ENCODE data around the gene GSDME.

Gene GSDME

DNA sequence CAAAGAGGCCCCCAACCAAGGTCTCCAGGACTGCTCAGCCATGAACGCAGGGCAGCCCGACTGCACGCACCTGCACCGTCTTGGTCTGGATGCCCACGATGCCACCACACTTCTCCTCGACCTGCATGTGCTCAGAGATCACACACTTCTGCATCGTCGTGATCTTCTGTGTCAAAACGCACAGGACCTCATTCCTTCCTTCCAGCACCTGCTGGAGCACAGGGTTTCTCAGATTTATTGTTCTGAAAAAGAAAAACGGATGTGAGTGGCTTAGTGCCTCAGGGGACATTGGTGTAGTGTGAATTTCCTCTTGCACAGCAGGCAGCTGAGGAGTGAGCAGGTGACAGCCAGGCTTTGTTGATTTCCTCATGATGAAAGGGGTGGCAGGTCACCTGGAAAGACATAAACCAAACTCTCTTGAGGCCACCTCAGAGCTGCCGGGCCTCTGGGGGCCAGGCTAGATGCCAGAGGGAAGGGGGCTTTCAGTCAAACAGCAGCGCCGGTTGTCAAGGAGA, 38.2 kb downstream of the GSDME start:
- DNase-seq = no peak

DNA sequence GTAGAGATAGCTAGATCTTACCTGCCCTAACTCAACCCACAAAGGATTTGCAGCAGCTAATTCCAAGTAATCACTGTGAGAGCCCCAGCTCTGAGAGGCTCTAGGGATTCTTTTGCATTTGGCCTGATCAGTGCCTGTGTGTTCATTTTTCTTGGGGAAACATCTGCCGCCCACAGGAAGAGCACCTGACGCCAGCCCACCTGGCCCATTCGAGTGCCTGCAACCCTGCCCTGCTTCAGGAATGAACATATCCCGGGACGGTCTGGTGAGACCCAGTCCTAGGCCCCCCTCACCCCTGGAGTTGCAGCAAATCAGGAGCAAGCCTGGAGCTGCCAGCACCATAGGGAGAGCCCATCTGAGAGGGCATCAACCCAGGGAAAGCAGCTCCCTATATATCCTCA, 38.8 kb downstream of the GSDME start:
- DNase-seq = no peak

DNA sequence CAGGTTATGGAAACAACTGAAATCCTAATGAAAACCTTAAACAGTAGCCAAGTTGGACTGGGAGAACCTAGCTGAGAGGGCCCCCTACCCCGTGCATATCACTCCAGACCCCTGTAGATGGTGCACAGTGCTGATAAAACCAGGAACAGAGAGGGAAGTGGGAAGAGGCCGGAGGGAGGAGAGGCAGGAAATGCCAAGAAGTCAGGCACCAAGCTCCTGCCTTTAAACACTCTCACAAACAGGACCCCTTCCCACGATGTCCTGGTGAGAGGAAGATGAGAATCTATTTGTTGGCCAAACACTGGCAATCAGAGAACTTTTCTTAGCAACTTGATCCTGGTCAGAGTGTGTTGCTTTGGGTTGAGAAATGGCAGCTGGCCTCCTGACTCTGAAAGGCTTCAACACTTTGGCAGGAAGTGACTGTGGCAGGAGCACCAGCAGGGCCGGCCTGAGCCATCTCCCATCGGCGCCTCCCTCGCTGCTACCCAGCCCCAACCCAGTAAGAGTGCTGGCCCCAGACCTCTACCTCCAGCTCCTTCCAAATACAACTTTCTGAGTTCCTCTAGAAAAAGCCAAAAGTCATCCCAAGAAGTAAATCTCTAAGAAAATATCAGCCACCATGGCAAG, 39.5 kb downstream of the GSDME start:
- no peak for DNase-seq

DNA sequence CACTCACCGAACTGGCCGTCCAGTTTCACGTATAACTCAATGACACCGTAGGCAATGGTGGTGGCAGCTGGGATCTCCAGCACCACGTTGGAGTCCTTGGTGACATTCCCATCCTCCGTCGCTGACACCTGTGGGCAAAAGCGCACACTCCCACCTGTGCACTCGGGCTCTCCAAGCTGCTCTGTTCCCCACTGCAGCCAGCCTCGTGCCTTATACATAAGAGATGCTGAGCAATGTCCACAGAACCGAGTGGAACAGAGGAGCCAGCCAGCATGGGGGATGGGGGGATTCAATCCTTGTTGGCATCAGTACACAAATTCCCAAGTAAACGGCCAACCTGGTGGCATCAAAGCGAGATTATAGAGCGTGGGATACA, 40.0 kb downstream of the GSDME start:
- no peak for DNase-seq

DNA sequence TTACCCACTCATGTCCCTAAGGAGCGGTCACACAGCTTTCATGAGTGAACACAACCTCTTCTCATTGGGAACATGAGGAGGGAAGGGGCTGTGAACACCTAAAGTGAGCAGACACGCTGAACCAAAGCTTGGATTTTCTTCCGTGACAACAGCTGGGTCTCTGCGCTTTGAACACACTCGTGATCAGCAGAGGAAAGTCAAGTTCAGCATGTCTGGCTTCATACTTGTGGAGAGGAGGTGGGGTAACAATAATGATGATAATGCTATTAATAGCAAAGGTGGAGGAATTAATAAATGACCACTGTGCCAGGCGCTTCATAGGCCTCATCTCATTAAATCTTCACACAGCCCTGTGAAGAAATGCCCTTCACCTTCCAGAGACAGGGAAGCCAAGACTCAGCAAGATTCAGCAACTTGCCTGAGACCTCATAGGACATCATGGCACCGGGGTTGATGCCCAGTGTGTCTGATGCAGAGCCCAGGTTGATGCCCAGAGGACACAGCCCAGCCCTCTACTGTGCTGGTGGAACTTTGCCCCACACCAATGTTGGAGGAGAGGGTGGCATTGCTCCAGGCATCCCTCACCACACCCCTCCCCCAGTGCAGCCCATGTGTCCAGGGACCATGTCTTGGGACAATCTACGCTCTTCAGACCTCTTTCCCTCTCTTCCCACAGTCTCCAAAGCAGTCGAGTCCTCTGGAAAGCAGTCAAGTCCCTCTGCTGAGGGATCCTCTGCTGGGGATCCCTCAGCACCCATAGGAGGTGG, 40.6 kb downstream of the GSDME start:
- DNase-seq = no peak

DNA sequence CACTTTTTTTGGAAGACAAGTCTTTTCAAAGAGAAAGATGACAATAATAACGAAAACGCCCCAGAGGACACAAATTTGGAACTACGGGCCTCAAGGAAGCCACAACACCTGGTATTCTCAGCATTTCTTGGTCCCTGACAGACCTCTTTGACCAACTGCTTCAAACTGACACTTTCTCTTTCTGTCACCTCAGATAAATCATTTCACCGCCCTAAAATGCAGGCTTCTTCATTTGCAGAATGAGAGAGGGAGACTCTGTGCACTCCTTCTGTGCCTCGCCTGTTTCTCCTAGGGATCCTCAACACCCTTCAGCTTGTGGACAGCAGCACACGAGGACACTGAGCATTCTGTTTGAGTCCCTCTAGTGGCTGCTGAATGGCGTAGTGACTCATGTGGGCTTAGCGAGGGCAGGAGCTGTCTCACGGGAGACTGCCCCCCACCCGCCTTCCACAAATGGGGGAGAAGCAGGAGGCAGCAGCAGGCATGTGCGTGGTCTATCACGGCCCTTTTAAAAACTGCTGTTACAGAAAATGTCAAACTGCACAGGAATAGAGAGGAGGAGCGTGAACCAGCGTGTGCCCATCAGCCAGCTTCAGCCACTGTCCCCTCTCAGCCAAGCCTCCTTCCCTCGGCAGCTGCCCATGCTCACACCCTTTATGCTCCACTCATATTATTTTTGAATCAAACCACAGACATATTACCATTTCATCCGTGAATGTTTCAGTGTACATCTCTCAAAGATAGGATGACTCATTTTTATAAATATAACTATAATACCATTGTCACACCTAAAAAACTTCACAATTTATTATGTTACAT, 41.4 kb downstream of the GSDME start:
- DNase-seq = no peak

DNA sequence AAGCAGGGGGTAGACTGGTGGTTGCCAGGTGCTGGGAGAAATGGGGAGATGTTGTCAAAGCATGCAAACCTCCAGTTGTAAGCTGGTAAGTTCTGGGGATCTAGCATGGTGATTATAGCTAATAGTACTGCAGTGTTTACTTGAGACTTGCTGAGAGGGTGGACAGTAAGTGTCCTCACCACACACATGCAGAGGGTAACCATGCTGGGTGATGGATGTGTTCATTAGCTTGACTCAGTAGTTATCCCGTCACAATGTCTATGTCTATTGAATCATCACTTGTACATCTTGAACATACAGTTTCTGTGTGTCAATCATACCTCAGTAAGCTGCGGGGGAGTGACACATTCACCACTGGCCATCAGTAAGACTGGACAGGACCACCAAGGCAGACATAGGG, 42.1 kb downstream of the GSDME start:
- no peak for DNase-seq

DNA sequence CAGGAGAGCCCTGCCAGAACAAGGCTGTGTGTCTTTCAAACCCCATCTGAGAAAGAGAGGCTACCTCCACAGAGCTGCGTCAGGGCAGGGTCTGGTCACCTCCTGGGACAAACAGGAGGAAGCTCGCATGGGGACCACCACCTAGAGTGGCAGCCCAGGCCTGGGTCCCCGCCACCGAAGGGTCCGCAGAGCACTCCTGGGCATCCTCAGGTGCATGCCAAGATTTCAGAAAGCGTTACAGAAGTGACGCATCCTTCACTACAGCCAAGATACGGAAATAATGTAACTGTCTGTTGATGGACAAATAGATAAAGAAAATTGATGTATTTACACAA, 42.6 kb downstream of the GSDME start:
- DNase-seq = no peak

DNA sequence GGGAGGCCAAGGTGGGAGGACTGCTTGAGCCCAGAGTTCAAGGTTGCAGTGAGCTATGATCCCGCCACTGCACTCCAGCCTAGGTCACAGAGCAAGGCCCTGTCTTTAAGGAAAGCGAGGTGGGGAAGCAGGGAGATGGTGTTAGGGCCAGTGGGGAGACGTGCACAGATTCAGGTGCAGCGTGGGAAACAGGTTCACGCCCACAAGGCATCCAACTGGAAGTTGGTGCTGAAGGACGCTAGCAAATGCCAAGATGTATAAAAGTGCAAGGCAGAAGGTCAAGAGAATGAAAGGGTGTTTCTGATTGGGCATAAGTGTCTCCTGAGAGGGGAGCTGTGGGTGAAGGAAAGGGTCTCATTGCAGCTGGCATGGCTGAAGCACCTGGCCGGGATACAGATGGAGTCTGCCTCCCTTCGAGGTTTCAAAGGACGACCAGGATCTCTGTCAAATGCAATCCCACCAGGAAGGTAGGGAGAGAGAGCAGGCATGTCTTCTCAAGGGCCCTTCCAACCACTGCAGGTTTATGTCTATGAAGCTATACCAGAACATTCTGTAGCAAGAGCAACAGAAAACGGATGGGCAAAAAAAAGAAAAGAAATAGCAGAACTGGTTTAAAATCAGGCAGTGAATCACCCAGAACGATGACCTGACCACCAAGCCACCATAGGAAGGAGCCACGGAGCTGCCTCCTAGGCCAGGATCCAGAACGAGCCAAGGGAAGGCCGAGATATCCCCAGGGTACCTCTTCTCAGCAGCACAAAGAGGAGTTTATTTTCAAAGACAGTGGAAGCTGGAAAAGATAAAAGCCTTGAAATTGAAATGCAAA, 43.2 kb downstream of the GSDME start:
- no peak for DNase-seq

DNA sequence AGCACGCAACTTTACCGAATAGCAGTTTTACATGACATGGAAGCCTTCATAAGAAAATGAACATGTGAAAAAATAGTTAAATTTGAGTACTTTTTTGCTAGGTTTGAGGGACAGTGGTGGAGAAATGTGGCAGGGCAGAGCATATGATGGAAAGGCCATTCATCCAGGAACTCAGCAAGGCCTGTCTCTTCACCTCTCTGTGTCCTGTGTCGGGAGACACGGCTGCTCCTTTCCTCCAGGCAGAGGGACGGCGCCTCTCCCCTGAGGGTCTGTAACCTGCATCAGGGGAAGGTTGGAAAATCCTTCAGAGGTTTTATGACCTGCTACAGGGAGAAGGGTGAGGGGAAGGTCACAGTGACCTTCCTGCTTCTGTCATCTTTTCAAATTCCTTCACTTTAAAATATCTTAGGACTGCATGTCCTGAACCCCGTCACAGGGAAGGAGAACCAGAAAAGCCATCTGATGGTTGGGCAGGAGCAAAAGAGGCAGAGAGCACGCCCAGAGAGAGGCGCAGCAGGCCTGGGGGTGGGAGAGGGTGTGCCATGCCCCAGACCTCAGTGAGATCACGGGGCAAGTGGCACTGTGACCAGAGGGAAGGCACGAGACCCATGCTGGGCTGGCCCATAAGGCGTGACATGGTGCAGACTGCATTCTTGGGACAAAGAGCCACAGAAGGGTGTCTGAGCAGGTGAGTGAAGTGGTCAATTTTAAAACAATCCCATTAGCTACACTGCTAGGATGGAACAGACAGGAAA, 44.0 kb downstream of the GSDME start:
- DNase-seq = no peak

DNA sequence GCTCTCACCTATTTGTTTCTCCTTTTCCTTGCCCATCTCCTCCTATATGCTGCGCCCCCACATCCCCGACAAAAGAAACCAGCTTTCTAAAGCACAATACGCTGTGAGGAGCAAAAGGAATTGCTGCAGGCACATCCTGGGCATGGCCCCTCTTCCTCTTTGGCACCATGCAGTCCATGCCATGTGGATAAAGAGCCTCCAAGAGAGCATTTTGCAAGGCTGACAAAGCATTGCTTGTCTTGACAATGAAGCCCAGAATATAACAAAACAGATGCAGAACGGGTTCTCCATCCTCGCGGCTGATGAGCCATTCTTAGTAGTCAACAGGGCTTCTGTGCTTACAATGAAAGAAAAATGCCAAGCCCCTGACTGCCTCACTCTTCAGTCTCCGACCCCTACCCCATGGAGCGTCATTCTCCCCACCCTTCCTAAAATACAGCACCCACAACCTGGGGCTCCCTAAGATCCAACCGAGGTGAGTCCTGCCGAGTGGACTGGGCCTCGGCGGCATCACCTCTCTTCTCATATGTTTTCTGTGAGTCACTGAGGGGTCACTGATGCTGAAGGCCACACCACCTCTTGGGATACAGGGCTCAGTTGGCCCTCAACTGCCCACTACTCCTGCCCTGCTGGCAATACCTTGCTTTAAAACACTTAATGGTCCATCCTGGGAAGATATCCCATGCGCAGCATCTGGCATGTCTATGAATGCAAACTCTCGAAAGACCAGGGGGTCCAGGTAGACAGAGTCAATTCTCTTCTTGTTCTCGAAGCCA, 47.5 kb downstream of the GSDME start:
- DNase-seq = no peak

DNA sequence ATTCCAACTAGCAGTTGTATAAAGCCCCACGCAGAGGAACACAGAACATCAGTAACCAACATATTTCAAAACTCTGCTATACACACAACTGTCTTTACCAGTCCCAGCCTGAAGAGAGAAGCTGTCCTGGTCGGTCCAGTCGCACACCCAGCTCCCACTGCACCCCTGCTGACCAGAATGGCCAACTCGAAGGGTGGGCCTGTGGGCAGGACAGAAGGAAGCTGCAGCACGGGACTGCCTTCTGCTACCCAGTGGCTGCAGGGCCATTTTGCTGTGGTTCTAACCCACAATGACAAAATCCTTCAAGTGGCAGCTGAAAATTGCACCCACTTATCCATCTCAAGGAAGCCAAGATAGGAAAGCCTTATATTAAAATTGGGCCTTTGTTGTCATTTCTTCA, 48.2 kb downstream of the GSDME start:
- DNase-seq = no peak

DNA sequence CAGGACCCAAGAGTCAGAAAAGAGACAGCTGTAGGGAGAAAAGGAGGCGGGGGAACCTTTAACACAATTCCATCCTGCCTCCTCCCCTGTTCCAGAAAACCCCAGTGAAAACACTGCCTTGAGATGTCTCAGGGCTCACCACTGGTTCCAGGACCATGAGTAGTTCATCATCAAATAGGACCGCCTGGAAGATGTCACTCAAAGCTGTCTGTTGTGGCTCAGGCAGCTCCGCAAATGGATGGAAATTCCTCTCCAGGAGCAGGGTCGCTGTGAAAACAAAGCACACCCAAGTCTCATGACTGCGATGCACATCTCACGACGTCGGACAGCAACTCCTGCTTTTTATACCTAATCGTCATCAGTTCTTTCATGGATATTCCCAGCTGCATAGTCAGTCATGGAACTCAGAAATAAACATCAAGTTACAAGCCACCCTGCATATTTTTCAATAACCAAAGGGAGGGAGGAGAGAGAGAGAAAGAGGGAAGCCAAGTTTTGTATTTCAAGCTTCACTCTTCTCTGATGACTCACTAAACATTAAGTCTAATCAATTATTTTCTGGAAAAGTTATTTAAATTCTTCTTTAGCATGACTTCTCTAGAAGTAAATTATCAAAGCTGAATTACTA, 49.2 kb downstream of the GSDME start:
- no peak for DNase-seq

DNA sequence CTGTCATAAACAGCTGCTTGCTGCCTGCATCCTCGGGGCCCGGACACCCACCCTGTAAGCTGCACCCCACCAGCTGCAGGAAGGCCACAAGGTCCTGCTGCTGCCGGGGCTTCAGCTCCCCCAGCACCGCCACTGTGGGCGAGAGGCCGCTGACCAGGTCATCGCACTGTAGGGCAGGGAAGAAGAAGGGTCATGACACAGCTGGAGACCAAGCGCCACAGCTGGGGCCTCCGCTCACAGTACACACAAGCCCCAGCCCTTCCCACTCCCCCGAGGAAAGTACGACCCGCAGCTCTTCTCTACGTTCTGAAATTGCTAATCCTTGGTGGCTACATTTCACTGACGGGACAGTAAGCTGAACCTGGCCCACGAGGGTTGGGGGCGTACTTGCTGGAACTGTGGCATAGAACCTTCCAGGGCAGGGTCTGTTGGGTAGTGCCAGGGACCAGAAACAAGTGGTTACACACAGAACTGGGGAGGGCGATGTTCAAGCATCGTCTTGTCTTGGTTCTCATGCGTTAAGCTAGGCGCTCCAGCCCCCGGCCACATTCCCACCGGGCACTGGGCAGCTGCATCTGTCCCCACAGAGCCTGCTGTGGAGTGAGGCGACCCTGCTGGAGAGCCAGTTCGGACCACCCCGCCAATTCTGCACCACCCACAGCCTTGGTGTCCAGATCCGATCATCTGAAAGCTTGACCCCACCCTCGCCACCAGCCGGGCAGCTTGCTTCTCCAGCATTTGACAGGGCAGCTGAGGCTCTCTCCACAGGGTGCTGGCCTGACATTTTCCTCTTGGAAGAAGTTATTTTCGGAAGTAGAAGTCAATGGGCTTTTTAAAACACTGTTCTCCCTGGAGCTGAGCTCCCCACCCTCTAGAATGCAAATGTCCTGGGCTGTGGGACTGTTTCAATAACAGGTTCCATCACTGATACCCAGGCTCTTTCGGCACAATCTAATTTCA, 50.8 kb downstream of the GSDME start:
- no peak for DNase-seq

DNA sequence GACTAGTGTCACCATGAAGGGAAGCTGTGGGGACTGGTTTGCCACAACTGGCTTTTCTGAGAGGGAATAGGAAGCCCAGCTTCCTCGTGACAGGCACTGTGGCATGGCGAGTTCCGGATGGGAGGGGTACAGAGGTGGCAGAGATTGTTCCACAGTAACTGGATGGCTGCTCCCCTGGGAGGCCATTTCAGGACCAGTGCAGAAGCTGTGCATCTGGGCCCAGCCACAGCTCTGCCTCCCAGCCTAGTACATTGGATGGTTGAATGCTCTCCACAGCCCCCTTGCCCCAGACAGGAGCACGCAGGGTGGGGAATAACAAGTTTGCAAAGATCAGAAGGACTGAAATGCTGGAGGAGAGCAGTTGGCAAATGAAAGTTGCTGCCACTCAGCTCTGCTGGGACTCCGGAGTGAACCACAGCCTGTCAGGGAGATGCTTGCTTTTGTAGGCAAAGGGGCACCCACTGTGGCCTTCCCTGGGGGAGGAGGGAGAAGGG, 51.8 kb downstream of the GSDME start:
- no peak for DNase-seq

DNA sequence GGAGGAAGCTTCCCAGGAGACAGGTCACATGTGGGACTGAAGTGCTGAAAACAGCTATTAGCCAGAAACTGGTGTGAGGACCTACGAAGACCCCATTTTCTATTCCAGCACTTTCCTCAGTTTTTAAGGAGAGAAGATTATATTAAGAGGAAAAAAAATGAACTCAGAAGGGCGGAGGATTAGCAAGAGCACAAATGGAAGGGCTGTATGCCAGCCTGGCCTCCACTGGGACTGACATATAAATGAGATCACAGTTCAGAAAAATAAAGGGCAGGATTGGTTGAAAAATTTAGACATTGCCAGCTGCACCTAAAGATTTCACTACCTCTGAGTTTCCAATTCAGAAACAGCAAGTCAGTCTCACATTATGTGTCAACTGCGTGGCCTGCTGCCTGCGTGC, 53.0 kb downstream of the GSDME start:
- DNase-seq = no peak

DNA sequence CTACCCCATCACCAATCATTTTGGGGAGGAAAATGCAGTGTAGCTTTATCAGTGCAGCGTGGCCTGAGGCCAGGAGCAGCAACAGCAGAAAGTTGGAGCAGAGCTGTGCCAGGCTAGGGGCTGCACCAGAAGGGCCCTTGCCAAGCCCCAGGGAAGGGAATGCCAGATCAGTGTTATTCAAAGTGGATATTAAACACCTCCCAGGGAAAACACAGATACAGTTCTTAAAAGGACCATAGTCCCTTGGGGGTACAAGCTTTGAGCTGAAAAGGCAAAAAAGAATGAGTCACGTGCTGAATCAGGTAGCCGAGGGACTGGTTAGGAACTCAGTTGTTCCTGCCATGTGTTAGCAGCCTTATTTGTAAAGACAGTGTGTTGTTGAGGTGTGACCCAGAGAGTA, 54.0 kb downstream of the GSDME start:
- no peak for DNase-seq

DNA sequence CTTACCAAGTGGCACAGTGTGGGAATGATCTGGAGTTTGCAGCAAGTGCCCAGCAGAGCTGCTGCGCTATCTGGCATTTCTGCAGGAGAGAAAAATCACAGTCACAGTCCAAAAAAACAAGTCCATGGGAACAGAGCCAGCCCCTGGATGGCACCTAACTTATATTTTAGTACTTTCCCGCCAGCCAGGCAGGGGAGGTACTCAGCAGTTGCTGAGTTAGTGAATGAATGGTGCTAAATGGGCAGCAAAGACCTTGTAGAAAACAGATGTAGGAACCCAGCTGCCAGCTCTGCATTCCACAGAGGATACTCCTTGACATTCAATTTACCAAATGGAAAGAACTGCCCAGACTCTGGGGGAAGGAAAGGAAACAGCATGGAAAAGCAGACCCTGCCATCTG, 54.5 kb downstream of the GSDME start:
- DNase-seq = no peak
